Measurements from ENCODE around the gene FGB. TPM values are rescaled to one million over a fixed set of nuclear protein-coding genes. Genes with fewer than 3 reads are reported as not detected.

The FGB gene
- total RNA-seq (1.1 TPM), polyA plus RNA-seq (1.3 TPM)
- long read RNA-seq, donor 1: 0 reads
- long read RNA-seq, donor 2: 0 reads
- long read RNA-seq, donor 3: 0 reads
- long read RNA-seq, donor 4, partial matches to known transcripts: 0 of 1 reads
- long read RNA-seq, donor 4, other reads (novel, unspliced or antisense): 0 of 1 reads
- long read RNA-seq, donor 5, partial matches to known transcripts: 0 of 2 reads
- long read RNA-seq, donor 5, other reads (novel, unspliced or antisense): 0 of 2 reads
- long read RNA-seq, donor 6, partial matches to known transcripts: 0 of 1 reads
- long read RNA-seq, donor 6, other reads (novel, unspliced or antisense): 0 of 1 reads
- long read RNA-seq, donor 7, partial matches to known transcripts: 0 of 1 reads
- long read RNA-seq, donor 7, other reads (novel, unspliced or antisense): 0 of 1 reads
- long read RNA-seq, donor 8: 0 reads
- long read RNA-seq, donor 9: 0 reads
- long read RNA-seq, donor 10, partial matches to known transcripts: 0 of 2 reads
- long read RNA-seq, donor 10, other reads (novel, unspliced or antisense): 0 of 2 reads

DNA sequence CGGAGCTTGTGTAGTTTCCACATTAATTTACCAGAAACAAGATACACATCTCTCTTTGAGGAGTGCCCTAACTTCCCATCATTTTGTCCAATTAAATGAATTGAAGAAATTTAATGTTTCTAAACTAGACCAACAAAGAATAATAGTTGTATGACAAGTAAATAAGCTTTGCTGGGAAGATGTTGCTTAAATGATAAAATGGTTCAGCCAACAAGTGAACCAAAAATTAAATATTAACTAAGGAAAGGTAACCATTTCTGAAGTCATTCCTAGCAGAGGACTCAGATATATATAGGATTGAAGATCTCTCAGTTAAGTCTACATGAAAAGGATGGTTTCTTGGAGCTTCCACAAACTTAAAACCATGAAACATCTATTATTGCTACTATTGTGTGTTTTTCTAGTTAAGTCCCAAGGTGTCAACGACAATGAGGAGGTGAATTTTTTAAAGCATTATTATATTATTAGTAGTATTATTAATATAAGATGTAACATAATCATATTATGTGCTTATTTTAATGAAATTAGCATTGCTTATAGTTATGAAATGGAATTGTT is at the start of gene FGB:
FGB (plus strand) TSS at position 315 of the 558 bp plus-strand sequence; CDS start at position 323, 8 bp downstream.
- 91% methylated on average over 2 of the region's 2 CpGs for WGBS
- H3K4me3 ChIP-seq (ENCODE audit: low read length in 2 of 2): no peak within 1 kb of the TSS

GRCh38 chr4:154516318-154517029 is 46.3 kb upstream of the FGB start:
- Histone ChIP-seq H3K4me1 (ENCODE audit: control insufficient read depth in 2 of 2, insufficient read depth in 2 of 2, low read length in 2 of 2) (no peaks in the 10 kb centered on the region), H3K27ac (ENCODE audit: low read depth in 1 of 2, low read length in 1 of 2) (no peak overlapping the region), H3K4me3 (ENCODE audit: low read length in 2 of 2) (no peak overlapping the region), H3K9me3 (ENCODE audit: control insufficient read depth in 2 of 2, insufficient read depth in 1 of 2, low read length in 1 of 2) (no peaks in the 10 kb centered on the region), H3K27me3 (ENCODE audit: control insufficient read depth in 2 of 2, insufficient read depth in 1 of 2, low read length in 1 of 2) (no peaks in the 10 kb centered on the region), H3K36me3 (ENCODE audit: control insufficient read depth in 2 of 2, insufficient read depth in 2 of 2, low read length in 1 of 2) (no peaks in the 10 kb centered on the region)
- WGBS: 17% methylated on average over 1 of the region's 1 CpG
- DNase-seq (ENCODE audit: low read depth in 6 of 9, low spot score in 9 of 9): no peak

More for the DNA sequence above, at the start of gene FGB:
- H3K9me3 ChIP-seq (ENCODE audit: control insufficient read depth in 2 of 2, insufficient read depth in 1 of 2, low read length in 1 of 2): no peaks in the 10 kb centered on the region
- H3K27ac ChIP-seq (ENCODE audit: low read depth in 1 of 2, low read length in 1 of 2): no peak within 1 kb of the TSS
- no peak for DNase-seq (ENCODE audit: low read depth in 6 of 9, low spot score in 9 of 9)
- no peaks in the 10 kb centered on the region for H3K36me3 ChIP-seq (ENCODE audit: control insufficient read depth in 2 of 2, insufficient read depth in 2 of 2, low read length in 1 of 2)
- H3K4me1 ChIP-seq (ENCODE audit: control insufficient read depth in 2 of 2, insufficient read depth in 2 of 2, low read length in 2 of 2): no peaks in the 10 kb centered on the region
- no peaks in the 10 kb centered on the region for H3K27me3 ChIP-seq (ENCODE audit: control insufficient read depth in 2 of 2, insufficient read depth in 1 of 2, low read length in 1 of 2)

GRCh38 chr4:154517591-154517990 is 45.2 kb upstream of the FGB start:
- Histone ChIP-seq H3K27me3 (ENCODE audit: control insufficient read depth in 2 of 2, insufficient read depth in 1 of 2, low read length in 1 of 2) (no peaks in the 10 kb centered on the region), H3K4me3 (ENCODE audit: low read length in 2 of 2) (no peak overlapping the region), H3K36me3 (ENCODE audit: control insufficient read depth in 2 of 2, insufficient read depth in 2 of 2, low read length in 1 of 2) (no peaks in the 10 kb centered on the region), H3K27ac (ENCODE audit: low read depth in 1 of 2, low read length in 1 of 2) (no peak overlapping the region), H3K4me1 (ENCODE audit: control insufficient read depth in 2 of 2, insufficient read depth in 2 of 2, low read length in 2 of 2) (no peaks in the 10 kb centered on the region), H3K9me3 (ENCODE audit: control insufficient read depth in 2 of 2, insufficient read depth in 1 of 2, low read length in 1 of 2) (no peaks in the 10 kb centered on the region)
- WGBS: 96% methylated on average over 4 of the region's 4 CpGs
- DNase-seq (ENCODE audit: low read depth in 6 of 9, low spot score in 9 of 9): no peak

GRCh38 chr4:154519214-154519613 is 43.6 kb upstream of the FGB start:
- Histone ChIP-seq H3K27me3 (ENCODE audit: control insufficient read depth in 2 of 2, insufficient read depth in 1 of 2, low read length in 1 of 2) (no peaks in the 10 kb centered on the region), H3K27ac (ENCODE audit: low read depth in 1 of 2, low read length in 1 of 2) (no peak overlapping the region), H3K4me3 (ENCODE audit: low read length in 2 of 2) (no peak overlapping the region), H3K9me3 (ENCODE audit: control insufficient read depth in 2 of 2, insufficient read depth in 1 of 2, low read length in 1 of 2) (no peaks in the 10 kb centered on the region), H3K36me3 (ENCODE audit: control insufficient read depth in 2 of 2, insufficient read depth in 2 of 2, low read length in 1 of 2) (no peaks in the 10 kb centered on the region), H3K4me1 (ENCODE audit: control insufficient read depth in 2 of 2, insufficient read depth in 2 of 2, low read length in 2 of 2) (no peaks in the 10 kb centered on the region)
- DNase-seq (ENCODE audit: low read depth in 6 of 9, low spot score in 9 of 9): no peak
- WGBS: 92% methylated on average over 4 of the region's 4 CpGs

GRCh38 chr4:154521607-154522006 is 41.2 kb upstream of the FGB start:
- H3K27ac ChIP-seq (ENCODE audit: low read depth in 1 of 2, low read length in 1 of 2): no peak overlapping the region
- no peaks in the 10 kb centered on the region for H3K9me3 ChIP-seq (ENCODE audit: control insufficient read depth in 2 of 2, insufficient read depth in 1 of 2, low read length in 1 of 2)
- no peaks in the 10 kb centered on the region for H3K4me1 ChIP-seq (ENCODE audit: control insufficient read depth in 2 of 2, insufficient read depth in 2 of 2, low read length in 2 of 2)
- no peaks in the 10 kb centered on the region for H3K27me3 ChIP-seq (ENCODE audit: control insufficient read depth in 2 of 2, insufficient read depth in 1 of 2, low read length in 1 of 2)
- H3K4me3 ChIP-seq (ENCODE audit: low read length in 2 of 2): no peak overlapping the region
- no peaks in the 10 kb centered on the region for H3K36me3 ChIP-seq (ENCODE audit: control insufficient read depth in 2 of 2, insufficient read depth in 2 of 2, low read length in 1 of 2)
- no peak for DNase-seq (ENCODE audit: low read depth in 6 of 9, low spot score in 9 of 9)

DNA sequence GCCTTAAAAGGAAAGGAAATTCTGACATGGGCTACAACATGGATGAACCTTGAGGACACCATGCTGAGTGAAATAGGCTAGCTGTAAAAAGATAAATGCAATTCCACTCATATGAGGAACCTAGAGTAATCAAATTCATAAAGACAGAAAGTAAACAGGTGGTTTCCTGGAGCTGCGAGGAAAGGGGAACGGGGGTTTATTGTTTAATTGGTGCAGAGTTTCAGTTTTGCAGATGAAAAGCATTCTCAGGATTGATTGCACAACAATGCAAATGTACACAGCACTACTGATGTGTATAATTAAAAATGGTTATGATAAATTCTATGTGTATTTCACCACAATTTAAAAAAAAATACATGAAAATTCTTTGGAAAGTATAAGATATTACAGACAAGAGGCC is 36.7 kb upstream of the FGB start:
- Histone ChIP-seq H3K9me3 (ENCODE audit: control insufficient read depth in 2 of 2, insufficient read depth in 1 of 2, low read length in 1 of 2) (no peaks in the 10 kb centered on the region), H3K27me3 (ENCODE audit: control insufficient read depth in 2 of 2, insufficient read depth in 1 of 2, low read length in 1 of 2) (no peaks in the 10 kb centered on the region), H3K27ac (ENCODE audit: low read depth in 1 of 2, low read length in 1 of 2) (no peak overlapping the region), H3K4me3 (ENCODE audit: low read length in 2 of 2) (no peak overlapping the region), H3K36me3 (ENCODE audit: control insufficient read depth in 2 of 2, insufficient read depth in 2 of 2, low read length in 1 of 2) (no peaks in the 10 kb centered on the region), H3K4me1 (ENCODE audit: control insufficient read depth in 2 of 2, insufficient read depth in 2 of 2, low read length in 2 of 2) (no peaks in the 10 kb centered on the region)
- 4% methylated on average over 2 of the region's 2 CpGs for WGBS
- DNase-seq (ENCODE audit: low read depth in 6 of 9, low spot score in 9 of 9): no peak

GRCh38 chr4:154527308-154527707 is 35.5 kb upstream of the FGB start:
- no peaks in the 10 kb centered on the region for H3K36me3 ChIP-seq (ENCODE audit: control insufficient read depth in 2 of 2, insufficient read depth in 2 of 2, low read length in 1 of 2)
- H3K9me3 ChIP-seq (ENCODE audit: control insufficient read depth in 2 of 2, insufficient read depth in 1 of 2, low read length in 1 of 2): no peaks in the 10 kb centered on the region
- H3K4me3 ChIP-seq (ENCODE audit: low read length in 2 of 2): no peak overlapping the region
- no peaks in the 10 kb centered on the region for H3K27me3 ChIP-seq (ENCODE audit: control insufficient read depth in 2 of 2, insufficient read depth in 1 of 2, low read length in 1 of 2)
- H3K27ac ChIP-seq (ENCODE audit: low read depth in 1 of 2, low read length in 1 of 2): no peak overlapping the region
- DNase-seq (ENCODE audit: low read depth in 6 of 9, low spot score in 9 of 9): no peak
- H3K4me1 ChIP-seq (ENCODE audit: control insufficient read depth in 2 of 2, insufficient read depth in 2 of 2, low read length in 2 of 2): no peaks in the 10 kb centered on the region
- 86% methylated on average over 4 of the region's 4 CpGs for WGBS

GRCh38 chr4:154528869-154529268 is 33.9 kb upstream of the FGB start:
- H3K27me3 ChIP-seq (ENCODE audit: control insufficient read depth in 2 of 2, insufficient read depth in 1 of 2, low read length in 1 of 2): no peaks in the 10 kb centered on the region
- no peak overlapping the region for H3K4me3 ChIP-seq (ENCODE audit: low read length in 2 of 2)
- no peaks in the 10 kb centered on the region for H3K9me3 ChIP-seq (ENCODE audit: control insufficient read depth in 2 of 2, insufficient read depth in 1 of 2, low read length in 1 of 2)
- H3K27ac ChIP-seq (ENCODE audit: low read depth in 1 of 2, low read length in 1 of 2): no peak overlapping the region
- WGBS: 91% methylated on average over 2 of the region's 2 CpGs
- no peaks in the 10 kb centered on the region for H3K4me1 ChIP-seq (ENCODE audit: control insufficient read depth in 2 of 2, insufficient read depth in 2 of 2, low read length in 2 of 2)
- no peaks in the 10 kb centered on the region for H3K36me3 ChIP-seq (ENCODE audit: control insufficient read depth in 2 of 2, insufficient read depth in 2 of 2, low read length in 1 of 2)
- DNase-seq (ENCODE audit: low read depth in 6 of 9, low spot score in 9 of 9): no peak

Measured in thymus (tissue), 14 donors.